Suprapubic skin (tissue), 4 donors: ENCODE results near the gene SPTSSB.

Source experiments
- POLR2A ChIP-seq, 2 donors: fragments of 450-650 bp; IDR thresholded peaks; one replicate each; pipeline ENCODE4 v1.6.1; 2017; ENCODE audit warnings: antibody characterized with exemption in 2 of 2, mild to moderate bottlenecking in 2 of 2, moderate library complexity in 2 of 2
- POLR2AphosphoS5 ChIP-seq, 3 donors: sonication (generic); formaldehyde crosslinking; IDR thresholded peaks; one replicate each; pipeline ENCODE4 v1.6.1; 2017; ENCODE audit warnings: antibody characterized with exemption in 3 of 3
- TF ChIP-seq, protein P1 (sequence below), 2 donors: fragments of 200-600 bp in 1 of 2; fragments of 450-650 bp in 1 of 2; sonication (generic) in 1 of 2; IDR thresholded peaks; one replicate each; pipeline ENCODE4 v1.5.1; 2016 to 2019; ENCODE audit warnings: antibody characterized with exemption in 2 of 2, mild to moderate bottlenecking in 1 of 2, moderate library complexity in 1 of 2

DNA sequence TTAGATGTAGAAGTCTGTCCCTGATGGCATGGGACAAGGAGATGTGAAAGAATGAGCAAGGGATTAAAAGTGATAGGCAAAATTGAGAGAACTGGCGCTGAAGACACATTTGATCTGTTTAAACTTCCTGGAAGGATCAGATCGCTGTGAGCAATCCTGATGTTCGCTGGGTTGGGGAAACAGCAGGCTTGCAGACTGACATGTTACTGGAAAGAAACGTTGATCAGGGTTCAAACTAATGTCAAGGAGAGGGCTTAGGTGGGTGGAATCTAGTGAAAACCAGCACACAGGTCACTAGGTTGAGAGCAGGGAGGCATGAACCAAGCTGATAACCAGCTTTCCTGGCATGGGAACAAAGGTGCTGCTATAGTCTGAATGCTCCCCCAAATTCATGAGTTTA lies 34.5 kb upstream of the SPTSSB start:
- TF ChIP-seq, protein P1, sequence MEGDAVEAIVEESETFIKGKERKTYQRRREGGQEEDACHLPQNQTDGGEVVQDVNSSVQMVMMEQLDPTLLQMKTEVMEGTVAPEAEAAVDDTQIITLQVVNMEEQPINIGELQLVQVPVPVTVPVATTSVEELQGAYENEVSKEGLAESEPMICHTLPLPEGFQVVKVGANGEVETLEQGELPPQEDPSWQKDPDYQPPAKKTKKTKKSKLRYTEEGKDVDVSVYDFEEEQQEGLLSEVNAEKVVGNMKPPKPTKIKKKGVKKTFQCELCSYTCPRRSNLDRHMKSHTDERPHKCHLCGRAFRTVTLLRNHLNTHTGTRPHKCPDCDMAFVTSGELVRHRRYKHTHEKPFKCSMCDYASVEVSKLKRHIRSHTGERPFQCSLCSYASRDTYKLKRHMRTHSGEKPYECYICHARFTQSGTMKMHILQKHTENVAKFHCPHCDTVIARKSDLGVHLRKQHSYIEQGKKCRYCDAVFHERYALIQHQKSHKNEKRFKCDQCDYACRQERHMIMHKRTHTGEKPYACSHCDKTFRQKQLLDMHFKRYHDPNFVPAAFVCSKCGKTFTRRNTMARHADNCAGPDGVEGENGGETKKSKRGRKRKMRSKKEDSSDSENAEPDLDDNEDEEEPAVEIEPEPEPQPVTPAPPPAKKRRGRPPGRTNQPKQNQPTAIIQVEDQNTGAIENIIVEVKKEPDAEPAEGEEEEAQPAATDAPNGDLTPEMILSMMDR (IDR thresholded peaks at IDR 0.05): no peak
- TF ChIP-seq POLR2AphosphoS5 (IDR thresholded peaks at IDR 0.05): no peak
- no peak for TF ChIP-seq POLR2A (IDR thresholded peaks at IDR 0.05)
